GM10248 (cell line): Measurements from ENCODE around the gene PTH2.

ENCODE experiments used
- CTCF ChIA-PET: fragments of 300-600 bp; sonication (Branson Sonifier 250); formaldehyde crosslinking; extraction: SDS; loops from one replicate; lab custom pipeline; 2021; ENCODE audit warnings: antibody characterized with exemption; lab: Yijun Ruan, JAX
- POLR2A ChIA-PET: fragments of 350-650 bp; sonication (Branson Sonifier 250); formaldehyde crosslinking; extraction: SDS; loops from one replicate; lab custom pipeline; 2020; ENCODE audit warnings: antibody characterized with exemption; lab: Yijun Ruan, JAX
- DNase-seq: peaks from one replicate; pipeline ENCODE4 v3.0.0; 2012; ENCODE audit errors: extremely low spot score
- CTCF ChIP-seq: IDR thresholded peaks from 2 replicates; pipeline ENCODE4 v1.5.1; 2012; ENCODE audit warnings: mild to moderate bottlenecking, low read depth; ENCODE audit errors: extremely low read depth, missing control alignments, control extremely low read depth

The PTH2 gene

DNA sequence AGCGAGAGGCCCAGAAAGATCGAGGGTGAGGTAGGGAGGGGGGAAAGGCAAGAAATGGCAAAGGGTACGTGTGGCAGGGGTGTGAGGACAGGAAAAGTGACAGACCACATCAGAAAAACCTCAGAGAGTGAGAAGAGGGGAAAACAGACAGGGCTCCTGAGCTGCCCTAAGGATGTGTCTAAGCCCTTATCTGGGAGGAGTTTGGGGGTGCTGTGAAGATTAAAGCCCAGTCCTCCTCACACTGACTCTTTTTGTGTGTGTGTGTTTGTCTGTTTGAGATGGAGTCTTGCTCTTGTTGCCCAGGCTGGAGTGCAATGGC lies 703 bp upstream of the PTH2 start:
- CTCF ChIA-PET, result interaction anchor here (1.2 to 2.1 kb wide), 4 partner anchors 20 to 49 kb away, joined by 3 to 7 read pairs (median 4); no protein-coding TSS in a partner anchor
- no peak for TF ChIP-seq CTCF
- POLR2A ChIA-PET, result interaction anchor here (0.5 kb wide), 1 partner anchor 966 kb away, joined by 3 read pairs; no protein-coding TSS in a partner anchor
- DNase-seq, result no peak

DNA sequence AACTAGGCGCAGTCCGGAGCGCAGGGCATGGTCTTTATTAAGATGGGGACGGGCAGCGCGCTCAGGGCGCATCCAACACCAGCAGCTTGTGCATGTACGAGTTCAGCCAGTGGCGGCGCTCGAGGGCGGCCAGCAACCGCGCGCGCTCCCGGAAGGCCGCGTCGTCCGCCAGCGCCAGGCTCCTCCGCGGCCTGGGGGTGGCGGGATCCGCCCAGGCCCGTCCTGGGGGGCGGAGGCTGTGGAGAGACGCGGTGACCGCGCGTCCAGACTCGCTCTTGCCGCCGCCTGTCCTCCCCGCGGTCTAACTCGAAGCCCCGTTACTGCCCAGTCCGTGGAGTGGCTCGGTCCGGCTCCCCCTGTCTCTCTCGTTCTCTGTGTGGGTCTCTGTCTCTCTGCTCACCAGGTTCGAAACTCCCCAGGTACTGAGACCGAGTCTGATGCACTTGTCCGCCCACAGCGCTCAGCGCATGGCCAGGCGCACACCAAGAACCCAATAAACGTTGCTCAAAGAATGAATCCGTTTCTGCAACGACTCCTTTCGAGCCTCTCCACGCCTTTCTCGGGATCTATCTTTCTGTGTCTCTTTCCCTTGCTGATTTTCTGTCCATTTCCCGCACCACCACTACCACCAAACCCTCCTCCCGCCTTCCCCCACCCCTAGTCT lies 702 bp downstream of the PTH2 start:
- POLR2A ChIA-PET, result no interaction called here
- peak; percentile 23 for TF ChIP-seq CTCF
- peak; percentile 58 for DNase-seq
- CTCF ChIA-PET, result no interaction called here

- ChIA-PET POLR2A (no interaction called here), CTCF (no interaction called here)
Observed at GRCh38 chr19:49421878-49422202, 1.4 kb downstream of the PTH2 start.

DNA sequence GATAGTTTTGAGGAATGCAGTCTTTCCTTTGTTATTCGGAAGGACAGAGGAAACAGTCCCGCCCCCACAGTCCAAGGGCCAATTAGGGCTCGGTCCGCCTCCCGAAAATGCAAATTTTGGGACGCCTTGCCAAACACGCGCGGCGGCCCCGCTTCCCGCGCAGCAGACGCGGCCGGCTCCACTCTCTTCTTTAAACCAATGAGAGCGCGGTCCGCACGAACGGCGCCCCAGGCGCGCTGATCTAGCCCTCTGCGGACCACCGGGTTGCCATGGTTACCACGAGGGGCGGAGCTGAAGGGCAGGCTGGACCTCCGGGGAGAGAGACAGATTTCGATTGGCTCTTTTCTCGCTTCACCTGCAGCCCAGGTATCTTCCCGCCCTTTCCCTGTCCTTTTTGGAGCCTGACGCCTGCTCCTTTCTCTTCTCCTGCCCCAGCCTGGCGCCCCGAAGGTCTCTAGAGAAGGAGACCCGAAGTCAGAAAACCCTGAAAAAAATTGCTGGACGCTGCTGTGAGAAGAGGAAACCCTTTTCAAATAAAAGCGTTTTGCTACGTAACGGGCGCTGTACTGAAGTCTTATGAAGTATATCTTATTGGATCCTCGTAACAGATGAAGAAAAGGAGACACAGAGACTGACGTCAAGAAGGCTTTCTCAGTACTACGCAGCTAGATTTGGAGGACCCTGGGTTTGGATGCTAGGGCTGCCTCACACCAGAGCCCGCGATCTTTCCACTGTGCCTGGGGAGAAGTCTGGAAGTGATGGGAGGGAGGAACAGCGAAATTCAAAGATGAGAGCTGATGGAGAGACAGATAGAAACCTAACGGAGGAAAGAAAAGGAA lies 2.0 kb downstream of the PTH2 start:
- CTCF ChIA-PET, result interaction anchor here (1.2 to 3.5 kb wide), 4 partner anchors 13 to 30 kb away, joined by 3 to 21 read pairs (median 5); no protein-coding TSS in a partner anchor
- POLR2A ChIA-PET, result no interaction called here
- no peak for TF ChIP-seq CTCF
- no peak for DNase-seq

More at GRCh38 chr19:49421878-49422202, 1.4 kb downstream of the PTH2 start:
- no peak for DNase-seq
- TF ChIP-seq CTCF, result no peak

GRCh38 chr19:49420227-49420626 lies 3.0 kb downstream of the PTH2 start:
- ChIA-PET CTCF (interaction anchor here (0.8 to 3.5 kb wide), 7 partner anchors 11 to 325 kb away, joined by 3 to 21 read pairs (median 3); no protein-coding TSS in a partner anchor), POLR2A (no interaction called here)
- no peak for TF ChIP-seq CTCF
- no peak for DNase-seq

GRCh38 chr19:49419173-49419572 lies 4.1 kb downstream of the PTH2 start:
- CTCF ChIA-PET, result interaction anchor here (1.1 to 3.5 kb wide), 7 partner anchors 8 to 324 kb away, joined by 3 to 21 read pairs (median 7); no protein-coding TSS in a partner anchor
- no peak for TF ChIP-seq CTCF
- POLR2A ChIA-PET, result no interaction called here
- DNase-seq, result no peak
